Chondrocyte (in vitro differentiated cells): ENCODE measurements around the gene STYXL2. TPM values are rescaled to one million over a fixed set of nuclear protein-coding genes. Genes with fewer than 3 reads are reported as not detected.

Experiments used
- DNase-seq: peaks from one replicate; pipeline ENCODE4 v3.0.0; 2021; ENCODE audit warnings: mixed read lengths, low spot score
- H3K27ac Mint-ChIP-seq: one replicate; pipeline ENCODE4 v1.8.0; 2021; ENCODE audit warnings: mild to moderate bottlenecking, moderate library complexity, mixed read lengths; ENCODE audit not compliant: unreplicated experiment
- H3K27me3 Mint-ChIP-seq: 2 replicates; pipeline ENCODE4 v1.8.0; 2021; ENCODE audit warnings: low read depth, mixed read lengths
- H3K36me3 Mint-ChIP-seq: 2 replicates; pipeline ENCODE4 v1.8.0; 2021; ENCODE audit warnings: low read depth, mixed read lengths
- H3K4me1 Mint-ChIP-seq: 2 replicates; pipeline ENCODE4 v1.8.0; 2021; ENCODE audit warnings: low read depth, mild to moderate bottlenecking, mixed read lengths
- H3K4me3 Mint-ChIP-seq: one replicate; pipeline ENCODE4 v1.8.0; 2021; ENCODE audit warnings: mild to moderate bottlenecking, moderate library complexity, mixed read lengths; ENCODE audit not compliant: unreplicated experiment
- H3K9me3 Mint-ChIP-seq: 2 replicates; pipeline ENCODE4 v1.8.0; 2021; ENCODE audit warnings: low read depth, mixed read lengths
- CTCF ChIP-seq: fragments of 200-600 bp; sonication (generic); IDR thresholded peaks from 2 replicates; pipeline ENCODE4 v1.5.0; 2021; ENCODE audit warnings: antibody characterized with exemption, mild to moderate bottlenecking, moderate library complexity
- total RNA-seq: library from RNA; stranded (reverse); gene quantifications from 3 replicates; pipeline ENCODE4 v1.2.1, GENCODE V29; 2021

The STYXL2 gene
- total RNA-seq, 1 donor from 2014 or later = 10.5 TPM

DNA sequence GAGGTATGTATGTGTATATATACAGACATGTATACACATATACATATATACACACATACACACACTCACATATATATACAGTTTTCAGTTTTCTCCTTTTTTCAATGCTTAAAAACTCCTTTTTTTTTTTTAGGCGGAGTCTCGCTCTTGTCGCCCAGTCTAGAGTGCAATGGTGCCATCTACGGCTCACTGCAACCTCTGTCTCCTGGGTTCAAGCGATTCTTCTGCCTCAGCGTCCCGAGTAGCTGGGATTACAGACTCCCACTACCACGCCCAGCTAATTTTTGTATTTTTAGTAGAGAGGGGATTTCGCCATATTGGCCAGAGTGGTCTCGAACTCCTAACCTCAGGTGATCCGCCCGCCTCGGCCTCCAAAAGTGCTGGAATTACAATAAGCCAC is 27.0 kb downstream of the STYXL2 start:
- peak overlapping the region; percentile 73 for H3K4me3 Mint-ChIP-seq
- peaks cover 21% of the 10 kb centered on the region for H3K4me1 Mint-ChIP-seq
- H3K27ac Mint-ChIP-seq = peak overlapping the region; percentile 73
- DNase-seq = no peak
- no peaks in the 10 kb centered on the region for H3K9me3 Mint-ChIP-seq
- no peaks in the 10 kb centered on the region for H3K27me3 Mint-ChIP-seq
- TF ChIP-seq CTCF = no peak
- H3K36me3 Mint-ChIP-seq = peaks cover 20% of the 10 kb centered on the region

DNA sequence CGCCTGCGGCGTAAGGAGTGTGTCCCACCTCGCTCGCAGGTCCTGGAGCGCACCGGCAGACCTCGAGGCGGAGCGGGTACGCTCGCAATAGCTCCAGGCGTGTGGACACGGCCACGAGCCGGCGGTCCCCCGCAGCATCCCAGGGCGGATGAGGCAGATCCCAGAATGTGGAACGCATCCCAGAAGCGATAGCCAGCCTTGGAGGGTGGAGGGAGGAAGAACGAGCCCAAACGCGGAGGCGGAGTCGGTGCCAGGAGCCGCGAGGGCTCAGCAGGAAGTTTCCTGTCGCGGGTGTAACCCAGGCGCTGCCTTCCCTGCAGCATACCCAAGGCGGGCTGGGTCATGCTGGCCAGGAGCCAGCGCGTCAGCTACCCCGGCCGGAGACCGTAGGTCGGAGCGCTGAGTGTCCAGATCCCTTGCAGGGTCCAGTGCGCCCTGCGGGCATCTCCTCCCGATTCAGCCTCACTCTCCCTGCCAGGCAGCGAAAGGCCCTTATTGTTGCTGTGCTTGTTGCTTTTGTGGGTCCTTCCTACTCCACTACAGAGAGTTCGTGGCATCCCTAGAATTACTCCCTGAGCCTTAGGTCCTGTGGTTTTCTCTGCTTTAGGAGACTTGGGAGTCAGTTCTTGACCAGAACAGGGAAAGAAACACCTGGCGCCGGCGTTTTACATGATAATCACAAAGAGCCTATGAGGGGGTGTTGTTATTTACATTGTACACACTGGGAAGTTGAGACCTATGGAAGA is 27.7 kb downstream of the STYXL2 start:
- peaks cover 25% of the 10 kb centered on the region for H3K36me3 Mint-ChIP-seq
- H3K4me1 Mint-ChIP-seq = peaks cover 21% of the 10 kb centered on the region
- TF ChIP-seq CTCF = no peak
- H3K27me3 Mint-ChIP-seq = no peaks in the 10 kb centered on the region
- no peak for DNase-seq
- peak overlapping the region; percentile 73 for H3K4me3 Mint-ChIP-seq
- no peaks in the 10 kb centered on the region for H3K9me3 Mint-ChIP-seq
- peak overlapping the region; percentile 78 for H3K27ac Mint-ChIP-seq

DNA sequence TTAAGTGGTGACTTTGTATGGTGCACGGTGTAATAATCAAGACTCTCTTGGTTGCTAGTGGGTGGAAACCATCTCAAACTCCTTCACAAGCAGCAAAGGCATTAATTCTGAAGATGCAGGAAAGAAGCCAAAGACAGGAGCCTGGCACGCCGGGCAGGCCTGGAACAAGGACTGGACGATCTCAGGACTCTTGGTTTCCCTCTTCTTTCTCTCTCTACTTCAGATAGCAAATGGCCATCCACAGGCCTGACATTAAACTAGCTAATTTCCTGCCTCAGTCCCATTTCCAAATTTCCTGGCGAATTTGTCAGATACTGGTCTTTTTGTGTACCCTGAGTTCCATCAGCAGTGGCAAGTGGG is 28.2 kb downstream of the STYXL2 start:
- Mint-ChIP-seq H3K9me3 (no peaks in the 10 kb centered on the region), H3K27ac (peak overlapping the region; percentile 78), H3K36me3 (peaks cover 26% of the 10 kb centered on the region), H3K4me1 (peaks cover 21% of the 10 kb centered on the region), H3K4me3 (no peak overlapping the region), H3K27me3 (no peaks in the 10 kb centered on the region)
- no peak for TF ChIP-seq CTCF
- no peak for DNase-seq

- peaks cover 28% of the 10 kb centered on the region for H3K36me3 Mint-ChIP-seq
- no peak overlapping the region for H3K4me3 Mint-ChIP-seq
- DNase-seq = no peak
- H3K4me1 Mint-ChIP-seq = peaks cover 21% of the 10 kb centered on the region
- no peaks in the 10 kb centered on the region for H3K27me3 Mint-ChIP-seq
- no peaks in the 10 kb centered on the region for H3K9me3 Mint-ChIP-seq
- H3K27ac Mint-ChIP-seq = no peak overlapping the region
- no peak for TF ChIP-seq CTCF
Measured at GRCh38 chr1:167122568-167122967, 28.7 kb downstream of the STYXL2 start.

DNA sequence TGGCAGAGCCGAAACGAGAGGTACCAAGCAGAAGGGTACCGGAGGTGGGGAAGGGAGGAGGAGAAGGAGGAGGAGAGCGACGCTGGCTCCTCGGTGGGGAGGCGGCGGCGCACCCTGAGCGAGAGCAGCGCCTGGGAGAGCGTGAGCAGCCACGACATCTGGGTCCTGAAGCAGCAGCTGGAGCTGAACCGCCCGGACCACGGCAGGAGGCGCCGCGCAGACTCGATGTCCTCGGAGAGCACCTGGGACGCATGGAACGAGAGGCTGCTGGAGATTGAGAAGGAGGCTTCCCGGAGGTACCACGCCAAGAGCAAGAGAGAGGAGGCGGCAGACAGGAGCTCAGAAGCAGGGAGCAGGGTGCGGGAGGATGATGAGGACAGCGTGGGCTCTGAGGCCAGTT is 32.4 kb downstream of the STYXL2 start:
- no peaks in the 10 kb centered on the region for H3K9me3 Mint-ChIP-seq
- H3K4me3 Mint-ChIP-seq = no peak overlapping the region
- no peaks in the 10 kb centered on the region for H3K27me3 Mint-ChIP-seq
- peaks cover 23% of the 10 kb centered on the region for H3K36me3 Mint-ChIP-seq
- peaks cover 12% of the 10 kb centered on the region for H3K4me1 Mint-ChIP-seq
- DNase-seq = no peak
- H3K27ac Mint-ChIP-seq = no peak overlapping the region
- no peak for TF ChIP-seq CTCF
